HepG2 (cell line): ENCODE results near the gene FJX1. TPM values are rescaled to one million over a fixed set of nuclear protein-coding genes. Genes with fewer than 3 reads are reported as not detected.

Source experiments
- ARNT ChIP-seq: fragments of 450-650 bp; IDR thresholded peaks from 2 replicates; pipeline ENCODE4 v1.6.1; 2017
- EZH2 ChIP-seq: conservative IDR thresholded peaks from 2 replicates; pipeline ENCODE4 v1.6.1; 2012; ENCODE audit warnings: mild to moderate bottlenecking, low read depth, low read length, moderate library complexity
- KAT2B ChIP-seq: fragments of 150-350 bp; IDR thresholded peaks from 2 replicates; pipeline ENCODE4 v1.6.1; 2014; ENCODE audit warnings: low read depth, low read length, borderline replicate concordance
- KDM4B ChIP-seq: sonication (generic); formaldehyde crosslinking; IDR thresholded peaks from 2 replicates; pipeline ENCODE4 v1.4.0; 2020; ENCODE audit warnings: missing genetic modification reagents
- MED8 ChIP-seq: sonication (generic); formaldehyde crosslinking; IDR thresholded peaks from 2 replicates; pipeline ENCODE4 v1.8.1; 2023; ENCODE audit warnings: mild to moderate bottlenecking, missing genetic modification reagents; ENCODE audit not compliant: insufficient replicate concordance
- RBM22 ChIP-seq: fragments of 200-400 bp; formaldehyde crosslinking; optimal IDR thresholded peaks from 2 replicates; pipeline ENCODE3; 2017; ENCODE audit warnings: mild to moderate bottlenecking, low read length, moderate library complexity
- RERE ChIP-seq: IDR thresholded peaks from 2 replicates; pipeline ENCODE4 v1.6.1; 2016; ENCODE audit warnings: low read depth, missing genetic modification reagents, missing compliant biosample characterization
- SCMH1 ChIP-seq: sonication (generic); formaldehyde crosslinking; IDR thresholded peaks from 2 replicates; pipeline ENCODE4 v1.9.0; 2021; ENCODE audit warnings: missing genetic modification reagents, mild to moderate bottlenecking, borderline replicate concordance
- TAF15 ChIP-seq: fragments of 200-400 bp; formaldehyde crosslinking; IDR thresholded peaks from one replicate; pipeline ENCODE4 v1.6.1; 2018; ENCODE audit warnings: mild to moderate bottlenecking, low read depth, low read length; ENCODE audit not compliant: poor library complexity, severe bottlenecking
- THAP8 ChIP-seq: sonication (generic); formaldehyde crosslinking; IDR thresholded peaks from 2 replicates; pipeline ENCODE4 v1.5.1; 2020; ENCODE audit warnings: missing genetic modification reagents, mild to moderate bottlenecking, borderline replicate concordance
- UBTF ChIP-seq: sonication (generic); formaldehyde crosslinking; IDR thresholded peaks from 2 replicates; pipeline ENCODE4 v1.4.0; 2020; ENCODE audit warnings: mild to moderate bottlenecking, missing genetic modification reagents
- ZNF235 ChIP-seq: sonication (generic); formaldehyde crosslinking; IDR thresholded peaks from 2 replicates; pipeline ENCODE4 v1.8.1; 2023; ENCODE audit warnings: mild to moderate bottlenecking, missing genetic modification reagents, borderline replicate concordance
- polyA plus RNA-seq, 8 experiments: library from polyadenylated mRNA; depleted of rRNA in 3 of 8; stranded (reverse) in 7 of 8; unstranded in 1 of 8; fragments of >200 nt; fragmentation: Illumina TruSeq in 4 of 8; extraction: Trizol in 4 of 8; gene quantifications; 2 replicates each; pipeline versions ENCODE4 v1.2.1 to v1.2.3, GENCODE V29; 2011 to 2016; ENCODE audit warnings: low read depth in 4 of 8, missing spikeins in 1 of 8, mixed read lengths in 1 of 8; ENCODE audit not compliant: insufficient read depth in 1 of 8
- total RNA-seq, 5 experiments: library from RNA; depleted of rRNA; stranded (reverse); fragments of >200 nt; fragmentation: Illumina TruSeq; extraction: Trizol; gene quantifications; 2 replicates each; pipeline ENCODE4 v1.2.3, GENCODE V29; 2016; ENCODE audit warnings: low read depth in 1 of 5

The FJX1 gene
- total and polyA plus RNA-seq, 2 of the 13 experiments (the other 11 are each of a cell fraction or from before 2014, with no cell fraction given) = 0.40 to 0.82 TPM

- TF ChIP-seq UBTF (CRISPR knock-in tag) (peak; percentile 80), ZNF235 (CRISPR knock-in tag) (peak; percentile 68; the same call in 1 of the 2 replicates), RBM22 (no peak), EZH2 (no peak), TAF15 (no peak), KAT2B (no peak), SCMH1 (CRISPR knock-in tag) (no peak), ARNT (no peak), RERE (CRISPR knock-in tag) (peak; percentile 56; the same call in 1 of the 2 replicates), KDM4B (CRISPR knock-in tag) (no peak), MED8 (CRISPR knock-in tag) (peak; percentile 81), THAP8 (peak; percentile 94)
Observed at GRCh38 chr11:35662649-35663407, 44.6 kb downstream of the FJX1 start, which contains the start of gene TRIM44 (continued).
